PC-3 (cell line): ENCODE measurements around the gene ARL10. TPM values are rescaled to one million over a fixed set of nuclear protein-coding genes. Genes with fewer than 3 reads are reported as not detected.

ENCODE experiments used
- ATAC-seq: fragments of 200-7000 bp; cut with Tn5 transposase; 2 replicates; pipeline ENCODE4 v1.9.1; 2020; ENCODE audit warnings: mild to moderate bottlenecking, moderate library complexity
- BruUV-seq: library from RNA; stranded (reverse); fragments of 400-500 nt; replicated peaks from 2 replicates; lab custom pipeline; 2021; lab: Mats Ljungman, UMichigan
- CTCF ChIA-PET: fragments of 300-600 bp; sonication (Branson Sonifier 250); formaldehyde crosslinking; loops from one replicate; lab custom pipeline; 2022; ENCODE audit warnings: antibody characterized with exemption; lab: Charles Lee
- POLR2A ChIA-PET: fragments of 300-600 bp; sonication (Branson Sonifier 250); formaldehyde crosslinking; loops from one replicate; lab custom pipeline; 2022; ENCODE audit warnings: antibody characterized with exemption; ENCODE audit not compliant: unreplicated experiment; lab: Charles Lee
- DNase-seq: peaks from one replicate; pipeline ENCODE4 v3.0.0-alpha.2; 2015
- H2AFZ ChIP-seq: fragments of 300-600 bp; sonication (generic); 2 replicates; pipeline ENCODE4 v1.6.0; 2016; ENCODE audit warnings: antibody characterized with exemption, low read length
- H3F3A ChIP-seq: fragments of 300-600 bp; sonication (generic); one replicate; pipeline ENCODE4 v1.6.0; 2017; ENCODE audit warnings: antibody characterized with exemption, low read length, control low read depth, mild to moderate bottlenecking; ENCODE audit not compliant: unreplicated experiment
- H3K27ac ChIP-seq: fragments of 300-600 bp; sonication (generic); 2 replicates; pipeline ENCODE4 v1.5.1; 2016; ENCODE audit warnings: mild to moderate bottlenecking, low read length
- H3K27me3 ChIP-seq: fragments of 300-600 bp; sonication (generic); 2 replicates; pipeline ENCODE4 v1.6.1; 2016; ENCODE audit warnings: low read length, mixed read lengths
- H3K36me3 ChIP-seq: fragments of 300-600 bp; sonication (generic); 2 replicates; pipeline ENCODE4 v1.6.1; 2016; ENCODE audit warnings: low read depth, mixed run types, low read length, mixed read lengths
- H3K4me1 ChIP-seq: fragments of 300-600 bp; sonication (generic); 2 replicates; pipeline ENCODE4 v1.5.1; 2016; ENCODE audit warnings: low read length; ENCODE audit not compliant: insufficient read depth
- H3K4me2 ChIP-seq: fragments of 300-600 bp; sonication (generic); 2 replicates; pipeline ENCODE4 v1.6.0; 2016; ENCODE audit warnings: low read length
- H3K4me3 ChIP-seq: fragments of 300-600 bp; sonication (generic); 2 replicates; pipeline ENCODE4 v1.5.1; 2016; ENCODE audit warnings: mild to moderate bottlenecking, low read length, mixed read lengths
- H3K79me2 ChIP-seq: fragments of 300-600 bp; sonication (generic); 2 replicates; pipeline ENCODE4 v1.6.1; 2017; ENCODE audit warnings: low read length, mixed read lengths
- H3K9ac ChIP-seq: fragments of 300-600 bp; sonication (generic); 2 replicates; pipeline ENCODE4 v1.6.0; 2016; ENCODE audit warnings: mild to moderate bottlenecking, low read length
- H3K9me2 ChIP-seq: fragments of 300-600 bp; sonication (generic); replicated peaks from 2 replicates; pipeline ENCODE4 v1.6.1; 2016; ENCODE audit warnings: mixed run types, low read length, mixed read lengths
- H3K9me3 ChIP-seq: fragments of 300-600 bp; sonication (generic); 2 replicates; pipeline ENCODE4 v1.6.1; 2016; ENCODE audit warnings: low read length, mixed read lengths
- H4K20me1 ChIP-seq: fragments of 300-600 bp; sonication (generic); 2 replicates; pipeline ENCODE4 v1.6.1; 2016; ENCODE audit warnings: low read length, mixed read lengths
- EZH2 ChIP-seq: fragments of 300-600 bp; sonication (generic); IDR thresholded peaks from one replicate; pipeline ENCODE4 v1.6.1; 2017; ENCODE audit warnings: antibody characterized with exemption, mild to moderate bottlenecking, low read length; ENCODE audit not compliant: unreplicated experiment
- EZH2phosphoT487 ChIP-seq: fragments of 300-600 bp; sonication (generic); IDR thresholded peaks from 2 replicates; pipeline ENCODE4 v1.6.1; 2018; ENCODE audit warnings: mild to moderate bottlenecking, antibody characterized with exemption, low read length, borderline replicate concordance
- intact Hi-C: fragments of 100-400 bp; cut with micrococcal nuclease; formaldehyde crosslinking; loops from 2 replicates; pipeline ENCODE4 v1.9.0; 2023
- total RNA-seq: library from RNA; depleted of rRNA; stranded (reverse); fragments of >200 nt; gene quantifications from 2 replicates; pipeline ENCODE4 v1.2.3, GENCODE V29; 2014
- TF ChIP-seq, protein P1 (sequence below): fragments of 300-600 bp; sonication (generic); conservative IDR thresholded peaks from 2 replicates; pipeline ENCODE4 v1.5.1; 2017; ENCODE audit warnings: antibody characterized with exemption, low read depth, mild to moderate bottlenecking, low read length

The ARL10 gene
- total RNA-seq, 1 experiment from 2014 or later: 0.15 TPM

- ATAC-seq: no peak
- no TSS peak for BruUV-seq
- POLR2A ChIA-PET: no interaction called here
- H3K27ac ChIP-seq: no peak overlapping the region
- H3K4me2 ChIP-seq: no peak overlapping the region
- H3K9me3 ChIP-seq: no peaks in the 10 kb centered on the region
- no peaks in the 10 kb centered on the region for H4K20me1 ChIP-seq
- H3K4me1 ChIP-seq: no peaks in the 10 kb centered on the region
- no peaks in the 10 kb centered on the region for H3K36me3 ChIP-seq
- DNase-seq: no peak
- no peaks in the 10 kb centered on the region for H3K9me2 ChIP-seq
- intact Hi-C loops: no loop called here
- no peak overlapping the region for H2AFZ ChIP-seq
- H3K9ac ChIP-seq: no peak overlapping the region
- H3F3A ChIP-seq: no peaks in the 10 kb centered on the region
- H3K79me2 ChIP-seq: no peaks in the 10 kb centered on the region
- H3K27me3 ChIP-seq: no peaks in the 10 kb centered on the region
- H3K4me3 ChIP-seq: no peak overlapping the region
- CTCF ChIA-PET: no interaction called here
- TF ChIP-seq EZH2 (no peak), EZH2phosphoT487 (no peak)
- TF ChIP-seq, protein P1, sequence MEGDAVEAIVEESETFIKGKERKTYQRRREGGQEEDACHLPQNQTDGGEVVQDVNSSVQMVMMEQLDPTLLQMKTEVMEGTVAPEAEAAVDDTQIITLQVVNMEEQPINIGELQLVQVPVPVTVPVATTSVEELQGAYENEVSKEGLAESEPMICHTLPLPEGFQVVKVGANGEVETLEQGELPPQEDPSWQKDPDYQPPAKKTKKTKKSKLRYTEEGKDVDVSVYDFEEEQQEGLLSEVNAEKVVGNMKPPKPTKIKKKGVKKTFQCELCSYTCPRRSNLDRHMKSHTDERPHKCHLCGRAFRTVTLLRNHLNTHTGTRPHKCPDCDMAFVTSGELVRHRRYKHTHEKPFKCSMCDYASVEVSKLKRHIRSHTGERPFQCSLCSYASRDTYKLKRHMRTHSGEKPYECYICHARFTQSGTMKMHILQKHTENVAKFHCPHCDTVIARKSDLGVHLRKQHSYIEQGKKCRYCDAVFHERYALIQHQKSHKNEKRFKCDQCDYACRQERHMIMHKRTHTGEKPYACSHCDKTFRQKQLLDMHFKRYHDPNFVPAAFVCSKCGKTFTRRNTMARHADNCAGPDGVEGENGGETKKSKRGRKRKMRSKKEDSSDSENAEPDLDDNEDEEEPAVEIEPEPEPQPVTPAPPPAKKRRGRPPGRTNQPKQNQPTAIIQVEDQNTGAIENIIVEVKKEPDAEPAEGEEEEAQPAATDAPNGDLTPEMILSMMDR: no peak
Measured at GRCh38 chr5:176371621-176372539, 6.6 kb downstream of the ARL10 start.

- ChIA-PET CTCF (no interaction called here), POLR2A (no interaction called here)
- DNase-seq: no peak
- TF ChIP-seq, protein P1: no peak
- no peak for TF ChIP-seq EZH2
- no peak for TF ChIP-seq EZH2phosphoT487
- no TSS peak for BruUV-seq
- no peaks in the 10 kb centered on the region for H3F3A ChIP-seq
- no peaks in the 10 kb centered on the region for H4K20me1 ChIP-seq
- no peak for ATAC-seq
- intact Hi-C loops: no loop called here
- H3K27ac ChIP-seq: no peak overlapping the region
- no peaks in the 10 kb centered on the region for H3K9me2 ChIP-seq
- H3K27me3 ChIP-seq: no peaks in the 10 kb centered on the region
- H3K4me1 ChIP-seq: no peaks in the 10 kb centered on the region
- H3K4me3 ChIP-seq: no peak overlapping the region
- H3K9ac ChIP-seq: no peak overlapping the region
- no peaks in the 10 kb centered on the region for H3K9me3 ChIP-seq
- no peak overlapping the region for H3K4me2 ChIP-seq
- no peaks in the 10 kb centered on the region for H3K79me2 ChIP-seq
- H2AFZ ChIP-seq: no peak overlapping the region
- H3K36me3 ChIP-seq: no peaks in the 10 kb centered on the region
Measured at GRCh38 chr5:176373100-176373818, 8.0 kb downstream of the ARL10 start.
